GM12878 (cell line): ENCODE results near the gene ZBTB32. TPM values are rescaled to one million over a fixed set of nuclear protein-coding genes. Genes with fewer than 3 reads are reported as not detected.
A peak's percentile ranks its signal among the peaks of the same experiment; 100 is the strongest.

Experiments used
- ASH2L ChIP-seq: fragments of 300-600, 200-600 bp; sonication (generic); IDR thresholded peaks from 2 replicates; pipeline ENCODE4 v1.6.1; 2017; ENCODE audit warnings: low read depth, mild to moderate bottlenecking, borderline replicate concordance
- CREM ChIP-seq: IDR thresholded peaks from 2 replicates; pipeline ENCODE4 v1.6.1; 2014; ENCODE audit warnings: antibody characterized with exemption, low read depth
- HDAC2 ChIP-seq: fragments of 200-600 bp; sonication (generic); IDR thresholded peaks from 2 replicates; pipeline ENCODE4 v1.6.1; 2017
- HDAC6 ChIP-seq: fragments of 200-600 bp; sonication (generic); IDR thresholded peaks from one replicate; pipeline ENCODE4 v1.8.0; 2017; ENCODE audit warnings: antibody characterized with exemption; ENCODE audit not compliant: unreplicated experiment
- JUND ChIP-seq: IDR thresholded peaks from 2 replicates; pipeline ENCODE4 v1.6.1; 2012; ENCODE audit warnings: low read depth, mild to moderate bottlenecking, low read length, improper control_type of control experiment, moderate library complexity
- MTA2 ChIP-seq: fragments of 450-650 bp; IDR thresholded peaks from 2 replicates; pipeline ENCODE4 v1.6.1; 2016; ENCODE audit warnings: low read depth, mild to moderate bottlenecking, moderate library complexity
- NRF1 ChIP-seq: conservative IDR thresholded peaks from 2 replicates; pipeline ENCODE4 v1.6.1; 2011; ENCODE audit warnings: mild to moderate bottlenecking, low read depth, low read length, improper control_type of control experiment
- RFX5 ChIP-seq: IDR thresholded peaks from 2 replicates; pipeline ENCODE4 v1.6.1; 2011; ENCODE audit warnings: low read depth, low read length, improper control_type of control experiment
- SREBF2 ChIP-seq: IDR thresholded peaks from 2 replicates; pipeline ENCODE4 v1.6.1; 2012; ENCODE audit warnings: mild to moderate bottlenecking, low read length
- ZNF207 ChIP-seq: fragments of 450-650 bp; IDR thresholded peaks from 2 replicates; pipeline ENCODE4 v1.6.1; 2014; ENCODE audit warnings: antibody characterized with exemption, mild to moderate bottlenecking, borderline replicate concordance
- polyA plus RNA-seq, 11 experiments: library from polyadenylated mRNA; depleted of rRNA in 4 of 11; unstranded in 6 of 11; stranded (reverse) in 5 of 11; fragments of >200 nt; fragmentation: Nextera tagmentation in 4 of 11; fragmentation: Illumina TruSeq in 1 of 11; extraction: Ambion mirVana in 4 of 11; extraction: Trizol in 1 of 11; gene quantifications; 1 replicate in 1 of 11; 2 replicates in 10 of 11; pipeline versions ENCODE4 v1.2.1 to v1.2.3, GENCODE V29; 2011 to 2016; ENCODE audit warnings: inconsistent platforms in 2 of 11, missing spikeins in 2 of 11, low read depth in 1 of 11
- total RNA-seq, 4 experiments: library from RNA; depleted of rRNA in 3 of 4; stranded (reverse); fragments of >200 nt in 3 of 4; fragmentation: Illumina TruSeq in 1 of 4; extraction: Trizol in 1 of 4; gene quantifications; 2 replicates each; pipeline versions ENCODE4 v1.2.1 to v1.2.3, GENCODE V29; 2013 to 2021
- TF ChIP-seq, protein P1 (sequence below): IDR thresholded peaks from 2 replicates; pipeline ENCODE4 v1.6.1; 2012; ENCODE audit warnings: improper control_type of control experiment, low read depth, low read length; ENCODE audit not compliant: insufficient replicate concordance
- TF ChIP-seq, protein P2 (sequence below): IDR thresholded peaks from 2 replicates; pipeline ENCODE4 v1.6.1; 2012; ENCODE audit warnings: low read depth, low read length, improper control_type of control experiment
- TF ChIP-seq, protein P3 (sequence below): IDR thresholded peaks from 2 replicates; pipeline ENCODE4 v1.6.1; 2012; ENCODE audit warnings: mild to moderate bottlenecking, low read depth, low read length
- TF ChIP-seq, protein P4 (sequence below): fragments of 450-650 bp; conservative IDR thresholded peaks from 2 replicates; pipeline ENCODE4 v1.6.1; 2017; ENCODE audit warnings: mild to moderate bottlenecking, moderate library complexity

Gene ZBTB32
- total and polyA plus RNA-seq, 10 of the 15 experiments (the other 5 are each of a cell fraction or from before 2014, with no cell fraction given) = 1.0 to 46.7 (median 16.0) TPM

DNA sequence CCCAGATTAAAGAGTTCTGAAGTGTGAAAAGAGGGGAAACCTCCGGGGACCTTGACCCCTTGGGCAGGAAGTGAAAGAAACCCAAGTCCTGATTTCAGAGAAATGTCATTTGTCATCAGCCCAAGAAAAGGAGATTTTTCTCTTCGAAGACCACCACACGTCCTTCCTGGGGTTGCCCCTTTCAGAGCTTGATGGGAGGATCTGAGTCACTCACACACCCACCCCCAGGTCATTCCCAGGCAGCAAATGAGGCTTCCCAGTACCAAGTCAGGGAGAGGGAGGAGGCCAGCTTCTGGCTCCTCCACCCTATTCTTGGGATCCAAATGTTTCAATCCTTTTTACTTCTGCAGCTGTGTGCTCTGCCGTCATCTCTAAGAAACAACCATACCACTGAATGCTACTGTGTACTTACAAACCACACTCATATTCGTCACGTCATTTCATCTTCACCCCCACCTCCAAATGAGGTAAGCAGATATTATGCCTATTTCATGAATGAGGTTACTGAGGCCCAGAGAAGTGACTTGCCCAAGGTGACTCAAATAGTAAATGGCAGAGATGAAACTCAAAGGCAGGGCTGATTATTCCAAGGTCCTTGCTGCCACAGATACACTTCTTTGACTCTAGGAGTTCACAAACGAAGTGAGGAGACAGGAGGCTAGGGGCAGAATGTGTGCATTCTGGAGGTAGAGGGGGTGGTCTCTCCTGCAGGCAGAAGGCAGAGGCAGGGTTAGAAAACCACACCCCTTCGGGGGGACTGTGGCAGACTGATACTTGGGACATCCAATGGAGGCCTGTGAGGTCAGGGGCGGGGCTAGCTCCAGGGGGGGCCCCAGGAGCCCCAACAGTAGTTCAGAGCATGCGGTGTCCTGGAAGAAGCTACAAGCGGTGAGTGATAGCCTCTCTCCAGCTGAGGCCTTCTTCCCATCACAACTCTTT lies 8.5 kb downstream of the ZBTB32 start (continued):
- TF ChIP-seq, protein P1, sequence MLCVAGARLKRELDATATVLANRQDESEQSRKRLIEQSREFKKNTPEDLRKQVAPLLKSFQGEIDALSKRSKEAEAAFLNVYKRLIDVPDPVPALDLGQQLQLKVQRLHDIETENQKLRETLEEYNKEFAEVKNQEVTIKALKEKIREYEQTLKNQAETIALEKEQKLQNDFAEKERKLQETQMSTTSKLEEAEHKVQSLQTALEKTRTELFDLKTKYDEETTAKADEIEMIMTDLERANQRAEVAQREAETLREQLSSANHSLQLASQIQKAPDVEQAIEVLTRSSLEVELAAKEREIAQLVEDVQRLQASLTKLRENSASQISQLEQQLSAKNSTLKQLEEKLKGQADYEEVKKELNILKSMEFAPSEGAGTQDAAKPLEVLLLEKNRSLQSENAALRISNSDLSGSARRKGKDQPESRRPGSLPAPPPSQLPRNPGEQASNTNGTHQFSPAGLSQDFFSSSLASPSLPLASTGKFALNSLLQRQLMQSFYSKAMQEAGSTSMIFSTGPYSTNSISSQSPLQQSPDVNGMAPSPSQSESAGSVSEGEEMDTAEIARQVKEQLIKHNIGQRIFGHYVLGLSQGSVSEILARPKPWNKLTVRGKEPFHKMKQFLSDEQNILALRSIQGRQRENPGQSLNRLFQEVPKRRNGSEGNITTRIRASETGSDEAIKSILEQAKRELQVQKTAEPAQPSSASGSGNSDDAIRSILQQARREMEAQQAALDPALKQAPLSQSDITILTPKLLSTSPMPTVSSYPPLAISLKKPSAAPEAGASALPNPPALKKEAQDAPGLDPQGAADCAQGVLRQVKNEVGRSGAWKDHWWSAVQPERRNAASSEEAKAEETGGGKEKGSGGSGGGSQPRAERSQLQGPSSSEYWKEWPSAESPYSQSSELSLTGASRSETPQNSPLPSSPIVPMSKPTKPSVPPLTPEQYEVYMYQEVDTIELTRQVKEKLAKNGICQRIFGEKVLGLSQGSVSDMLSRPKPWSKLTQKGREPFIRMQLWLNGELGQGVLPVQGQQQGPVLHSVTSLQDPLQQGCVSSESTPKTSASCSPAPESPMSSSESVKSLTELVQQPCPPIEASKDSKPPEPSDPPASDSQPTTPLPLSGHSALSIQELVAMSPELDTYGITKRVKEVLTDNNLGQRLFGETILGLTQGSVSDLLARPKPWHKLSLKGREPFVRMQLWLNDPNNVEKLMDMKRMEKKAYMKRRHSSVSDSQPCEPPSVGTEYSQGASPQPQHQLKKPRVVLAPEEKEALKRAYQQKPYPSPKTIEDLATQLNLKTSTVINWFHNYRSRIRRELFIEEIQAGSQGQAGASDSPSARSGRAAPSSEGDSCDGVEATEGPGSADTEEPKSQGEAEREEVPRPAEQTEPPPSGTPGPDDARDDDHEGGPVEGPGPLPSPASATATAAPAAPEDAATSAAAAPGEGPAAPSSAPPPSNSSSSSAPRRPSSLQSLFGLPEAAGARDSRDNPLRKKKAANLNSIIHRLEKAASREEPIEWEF = no peak
- TF ChIP-seq NRF1 (no peak), ASH2L (no peak), MTA2 (peak; percentile 73), SREBF2 (no peak), ZNF207 (peak; percentile 64; the same call in 1 of the 2 replicates), HDAC2 (no peak), RFX5 (0 out of 2 replicates have a peak, but pooled peaks have one; percentile 27), HDAC6 (no peak), CREM (peak; percentile 97), JUND (no peak)
- TF ChIP-seq, protein P2, sequence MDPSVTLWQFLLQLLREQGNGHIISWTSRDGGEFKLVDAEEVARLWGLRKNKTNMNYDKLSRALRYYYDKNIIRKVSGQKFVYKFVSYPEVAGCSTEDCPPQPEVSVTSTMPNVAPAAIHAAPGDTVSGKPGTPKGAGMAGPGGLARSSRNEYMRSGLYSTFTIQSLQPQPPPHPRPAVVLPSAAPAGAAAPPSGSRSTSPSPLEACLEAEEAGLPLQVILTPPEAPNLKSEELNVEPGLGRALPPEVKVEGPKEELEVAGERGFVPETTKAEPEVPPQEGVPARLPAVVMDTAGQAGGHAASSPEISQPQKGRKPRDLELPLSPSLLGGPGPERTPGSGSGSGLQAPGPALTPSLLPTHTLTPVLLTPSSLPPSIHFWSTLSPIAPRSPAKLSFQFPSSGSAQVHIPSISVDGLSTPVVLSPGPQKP = no peak
- TF ChIP-seq, protein P3, sequence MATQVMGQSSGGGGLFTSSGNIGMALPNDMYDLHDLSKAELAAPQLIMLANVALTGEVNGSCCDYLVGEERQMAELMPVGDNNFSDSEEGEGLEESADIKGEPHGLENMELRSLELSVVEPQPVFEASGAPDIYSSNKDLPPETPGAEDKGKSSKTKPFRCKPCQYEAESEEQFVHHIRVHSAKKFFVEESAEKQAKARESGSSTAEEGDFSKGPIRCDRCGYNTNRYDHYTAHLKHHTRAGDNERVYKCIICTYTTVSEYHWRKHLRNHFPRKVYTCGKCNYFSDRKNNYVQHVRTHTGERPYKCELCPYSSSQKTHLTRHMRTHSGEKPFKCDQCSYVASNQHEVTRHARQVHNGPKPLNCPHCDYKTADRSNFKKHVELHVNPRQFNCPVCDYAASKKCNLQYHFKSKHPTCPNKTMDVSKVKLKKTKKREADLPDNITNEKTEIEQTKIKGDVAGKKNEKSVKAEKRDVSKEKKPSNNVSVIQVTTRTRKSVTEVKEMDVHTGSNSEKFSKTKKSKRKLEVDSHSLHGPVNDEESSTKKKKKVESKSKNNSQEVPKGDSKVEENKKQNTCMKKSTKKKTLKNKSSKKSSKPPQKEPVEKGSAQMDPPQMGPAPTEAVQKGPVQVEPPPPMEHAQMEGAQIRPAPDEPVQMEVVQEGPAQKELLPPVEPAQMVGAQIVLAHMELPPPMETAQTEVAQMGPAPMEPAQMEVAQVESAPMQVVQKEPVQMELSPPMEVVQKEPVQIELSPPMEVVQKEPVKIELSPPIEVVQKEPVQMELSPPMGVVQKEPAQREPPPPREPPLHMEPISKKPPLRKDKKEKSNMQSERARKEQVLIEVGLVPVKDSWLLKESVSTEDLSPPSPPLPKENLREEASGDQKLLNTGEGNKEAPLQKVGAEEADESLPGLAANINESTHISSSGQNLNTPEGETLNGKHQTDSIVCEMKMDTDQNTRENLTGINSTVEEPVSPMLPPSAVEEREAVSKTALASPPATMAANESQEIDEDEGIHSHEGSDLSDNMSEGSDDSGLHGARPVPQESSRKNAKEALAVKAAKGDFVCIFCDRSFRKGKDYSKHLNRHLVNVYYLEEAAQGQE = no peak
- TF ChIP-seq, protein P4, sequence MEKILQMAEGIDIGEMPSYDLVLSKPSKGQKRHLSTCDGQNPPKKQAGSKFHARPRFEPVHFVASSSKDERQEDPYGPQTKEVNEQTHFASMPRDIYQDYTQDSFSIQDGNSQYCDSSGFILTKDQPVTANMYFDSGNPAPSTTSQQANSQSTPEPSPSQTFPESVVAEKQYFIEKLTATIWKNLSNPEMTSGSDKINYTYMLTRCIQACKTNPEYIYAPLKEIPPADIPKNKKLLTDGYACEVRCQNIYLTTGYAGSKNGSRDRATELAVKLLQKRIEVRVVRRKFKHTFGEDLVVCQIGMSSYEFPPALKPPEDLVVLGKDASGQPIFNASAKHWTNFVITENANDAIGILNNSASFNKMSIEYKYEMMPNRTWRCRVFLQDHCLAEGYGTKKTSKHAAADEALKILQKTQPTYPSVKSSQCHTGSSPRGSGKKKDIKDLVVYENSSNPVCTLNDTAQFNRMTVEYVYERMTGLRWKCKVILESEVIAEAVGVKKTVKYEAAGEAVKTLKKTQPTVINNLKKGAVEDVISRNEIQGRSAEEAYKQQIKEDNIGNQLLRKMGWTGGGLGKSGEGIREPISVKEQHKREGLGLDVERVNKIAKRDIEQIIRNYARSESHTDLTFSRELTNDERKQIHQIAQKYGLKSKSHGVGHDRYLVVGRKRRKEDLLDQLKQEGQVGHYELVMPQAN = no peak
